WERI-Rb-1 (cell line): ENCODE data around the gene CDH3.

ENCODE experiments used
- DNase-seq: peaks from one replicate; pipeline ENCODE4 v3.0.0-alpha.2; 2020
- H3K27ac ChIP-seq: fragments of 250-450 bp; sonication (Bioruptor Pico); 2 replicates; pipeline ENCODE4 v1.5.1; 2020; ENCODE audit warnings: mild to moderate bottlenecking, moderate library complexity
- H3K27me3 ChIP-seq: fragments of 250-450 bp; sonication (Bioruptor Pico); 2 replicates; pipeline ENCODE4 v1.5.1; 2021; ENCODE audit warnings: mild to moderate bottlenecking, low read depth, moderate library complexity; ENCODE audit not compliant: insufficient read depth, severe bottlenecking
- H3K36me3 ChIP-seq: fragments of 250-450 bp; sonication (Bioruptor Pico); 2 replicates; pipeline ENCODE4 v1.5.1; 2020; ENCODE audit warnings: mild to moderate bottlenecking, moderate library complexity
- H3K4me3 ChIP-seq: 2 replicates; pipeline ENCODE4 v1.5.1; 2011; ENCODE audit warnings: low read depth, mild to moderate bottlenecking, control low read depth, low read length
- H3K9me3 ChIP-seq: fragments of 250-450 bp; sonication (Bioruptor Pico); 2 replicates; pipeline ENCODE4 v1.5.1; 2021; ENCODE audit warnings: mild to moderate bottlenecking, moderate library complexity; ENCODE audit not compliant: severe bottlenecking
- CTCF ChIP-seq: IDR thresholded peaks from 2 replicates; pipeline ENCODE4 v1.5.1; 2011; ENCODE audit warnings: low read depth, mild to moderate bottlenecking, control low read depth, inconsistent platforms, low read length

Gene CDH3

GRCh38 chr16:68644296-68644695 lies 814 bp upstream of the CDH3 start:
- no peaks in the 10 kb centered on the region for H3K27me3 ChIP-seq
- H3K36me3 ChIP-seq, result no peaks in the 10 kb centered on the region
- H3K9me3 ChIP-seq, result no peaks in the 10 kb centered on the region
- no peak overlapping the region for H3K4me3 ChIP-seq
- DNase-seq, result no peak
- TF ChIP-seq CTCF, result no peak
- no peak overlapping the region for H3K27ac ChIP-seq

- Histone ChIP-seq H3K4me3 (no peak overlapping the region), H3K9me3 (no peaks in the 10 kb centered on the region), H3K27me3 (no peaks in the 10 kb centered on the region), H3K36me3 (no peaks in the 10 kb centered on the region), H3K27ac (no peak overlapping the region)
- DNase-seq, result no peak
- no peak for TF ChIP-seq CTCF
Measured at GRCh38 chr16:68645494-68646388, 631 bp downstream of the CDH3 start.

DNA sequence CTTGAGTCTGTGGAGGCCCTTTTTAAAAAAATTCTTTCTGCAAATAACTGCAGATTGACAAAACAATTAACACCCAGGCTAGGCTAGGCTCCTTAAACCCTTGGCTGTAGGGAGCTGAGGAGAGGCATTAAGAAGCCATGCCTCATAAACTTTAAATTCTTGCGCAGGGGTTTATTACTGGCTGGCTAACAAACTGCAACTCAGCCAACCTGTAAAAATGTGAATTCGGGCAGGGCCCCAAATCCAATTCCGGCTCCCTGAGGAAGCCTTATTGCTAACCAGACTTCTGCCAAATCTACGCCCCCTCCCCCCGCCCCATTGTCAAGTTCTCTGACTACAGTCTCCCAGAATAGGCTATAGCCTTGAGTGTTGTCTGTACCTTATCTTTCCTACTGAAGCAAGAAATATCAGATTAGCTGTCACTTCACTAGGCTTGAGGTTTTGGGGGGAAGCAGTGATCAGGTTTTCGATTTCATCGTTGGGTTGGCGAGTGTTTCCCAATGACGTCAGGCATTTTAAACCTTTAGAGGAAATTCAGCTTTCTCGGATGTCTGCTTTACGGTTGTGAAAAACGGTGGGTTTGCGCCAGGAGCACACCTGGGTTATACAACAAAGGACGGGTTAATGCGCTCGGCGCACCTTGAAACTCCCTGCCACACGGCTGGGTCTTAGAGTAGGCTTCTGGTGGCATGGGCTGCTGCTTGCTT lies 2.0 kb downstream of the CDH3 start:
- no peak overlapping the region for H3K4me3 ChIP-seq
- no peaks in the 10 kb centered on the region for H3K27me3 ChIP-seq
- no peak for TF ChIP-seq CTCF
- H3K27ac ChIP-seq, result no peak overlapping the region
- H3K36me3 ChIP-seq, result no peaks in the 10 kb centered on the region
- no peak for DNase-seq
- no peaks in the 10 kb centered on the region for H3K9me3 ChIP-seq

DNA sequence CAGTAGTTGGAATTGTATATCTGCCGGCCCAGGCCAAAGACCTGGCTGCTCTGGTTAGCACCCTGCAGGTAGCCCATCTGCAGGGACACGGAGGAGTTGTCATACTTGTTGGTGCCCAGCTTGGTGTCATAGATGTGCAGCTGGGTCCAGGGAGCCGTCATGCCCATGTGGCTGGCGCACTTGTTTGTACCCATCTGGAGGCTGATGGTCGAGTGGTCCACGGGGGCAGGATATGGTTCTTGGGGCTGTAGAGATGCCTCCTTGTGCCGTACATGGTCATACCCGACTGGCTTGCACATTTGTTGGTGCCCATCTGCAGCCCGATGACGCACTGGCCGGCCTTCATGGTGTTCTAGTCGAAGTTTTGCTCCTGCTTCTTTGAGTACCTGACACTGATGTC lies 6.0 kb downstream of the CDH3 start:
- no peaks in the 10 kb centered on the region for H3K36me3 ChIP-seq
- H3K4me3 ChIP-seq, result no peak overlapping the region
- DNase-seq, result no peak
- H3K27ac ChIP-seq, result no peak overlapping the region
- H3K27me3 ChIP-seq, result no peaks in the 10 kb centered on the region
- no peak for TF ChIP-seq CTCF
- no peaks in the 10 kb centered on the region for H3K9me3 ChIP-seq

DNA sequence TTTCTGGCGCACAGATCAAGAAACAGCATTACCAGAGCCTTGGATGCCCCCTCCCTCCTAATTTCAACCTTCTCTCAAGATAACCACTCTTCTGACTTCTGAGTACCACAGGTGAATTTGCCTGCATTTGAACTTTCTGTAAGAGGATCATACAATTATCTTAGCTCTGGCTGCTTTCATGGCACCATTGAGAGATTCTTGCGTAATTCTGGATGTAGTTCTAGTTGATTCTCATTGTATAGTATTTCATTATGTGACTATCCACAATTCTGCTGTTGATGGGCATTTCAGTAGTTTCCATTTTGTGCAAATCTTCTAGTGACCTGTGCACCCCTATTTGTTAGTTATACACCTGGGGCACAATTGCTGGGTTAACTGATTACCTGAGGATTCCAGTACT lies 7.5 kb downstream of the CDH3 start:
- no peaks in the 10 kb centered on the region for H3K27me3 ChIP-seq

More for the DNA sequence above, 7.5 kb downstream of the CDH3 start:
- Histone ChIP-seq H3K36me3 (no peaks in the 10 kb centered on the region), H3K9me3 (no peaks in the 10 kb centered on the region), H3K27ac (no peak overlapping the region), H3K4me3 (no peak overlapping the region)
- no peak for DNase-seq
- no peak for TF ChIP-seq CTCF
